A549 (cell line): Measurements from ENCODE around the gene KIRREL1. TPM values are rescaled to one million over a fixed set of nuclear protein-coding genes. Genes with fewer than 3 reads are reported as not detected.

ENCODE experiments used
- ATAC-seq, 2 experiments: fragments of 200-7000 bp in 1 of 2; fragments of >200 bp in 1 of 2; cut with Nextera tagmentation in 1 of 2; cut with Tn5 transposase in 1 of 2; 3 replicates each; pipeline versions ENCODE4 v1.8.0 to v1.9.1; 2018 to 2020; ENCODE audit warnings: mild to moderate bottlenecking in 1 of 2, moderate library complexity in 1 of 2
- CTCF ChIA-PET: fragments of 300-600 bp; sonication (Branson Sonifier 250); formaldehyde crosslinking; extraction: SDS; loops from one replicate; lab custom pipeline; 2021; ENCODE audit warnings: antibody characterized with exemption, inconsistent platforms; lab: Yijun Ruan, JAX
- POLR2A ChIA-PET: fragments of 350-600 bp; formaldehyde crosslinking; extraction: SDS; loops from one replicate; lab custom pipeline; 2021; ENCODE audit warnings: antibody characterized with exemption, inconsistent platforms; lab: Yijun Ruan, JAX
- DNase-seq, 2 experiments: peaks; one replicate each; pipeline versions ENCODE4 v3.0.0 to v3.0.0-alpha.2; 2011 to 2016; ENCODE audit warnings: low read depth in 1 of 2, low spot score in 1 of 2
- FAIRE-seq: peaks from 2 replicates; lab custom pipeline; 2011; peaks lifted over from hg19 to GRCh38; lab: Jason Lieb, UNC
- H3K27ac ChIP-seq, 2 experiments: fragments of >200 bp; sonication (Bioruptor Twin); formaldehyde crosslinking; 3 replicates each; pipeline ENCODE4 v1.5.1; 2016 to 2017
- H3K4me1 ChIP-seq: fragments of >200 bp; sonication (Bioruptor Twin); formaldehyde crosslinking; 3 replicates; pipeline ENCODE4 v1.6.1; 2016
- H3K4me2 ChIP-seq: fragments of >200 bp; sonication (Bioruptor Twin); formaldehyde crosslinking; 3 replicates; pipeline ENCODE4 v1.6.1; 2016
- H3K4me3 ChIP-seq: fragments of >200 bp; sonication (Bioruptor Twin); formaldehyde crosslinking; 3 replicates; pipeline ENCODE4 v1.5.1; 2016
- H3K9me3 ChIP-seq: fragments of >200 bp; sonication (Bioruptor Twin); formaldehyde crosslinking; 3 replicates; pipeline ENCODE4 v1.6.1; 2016
- CEBPB ChIP-seq, 2 experiments: fragments of >200 bp in 1 of 2; sonication (Bioruptor Twin) in 1 of 2; formaldehyde crosslinking in 1 of 2; IDR thresholded peaks; 2 replicates each; pipeline ENCODE4 v1.6.1; 2012 to 2016
- EHF ChIP-seq: fragments of 250-450 bp; sonication (Bioruptor Pico); IDR thresholded peaks from 2 replicates; pipeline ENCODE4 v1.5.0; 2020; ENCODE audit warnings: mild to moderate bottlenecking
- EHMT2 ChIP-seq: fragments of 200-600 bp; sonication (generic); IDR thresholded peaks from 2 replicates; pipeline ENCODE4 v1.6.1; 2016; ENCODE audit warnings: antibody characterized with exemption, low read depth, mild to moderate bottlenecking, moderate library complexity
- FOSL2 ChIP-seq, 2 experiments: fragments of 450-650 bp in 1 of 2; fragments of >200 bp in 1 of 2; sonication (Bioruptor Twin) in 1 of 2; formaldehyde crosslinking; IDR thresholded peaks; 2 replicates each; pipeline versions ENCODE4 v1.5.0 to v1.6.1; 2016 to 2020; ENCODE audit warnings: mild to moderate bottlenecking in 1 of 2, moderate library complexity in 1 of 2
- FOXS1 ChIP-seq: fragments of 250-450 bp; sonication (Bioruptor Pico); IDR thresholded peaks from 2 replicates; pipeline ENCODE4 v1.5.0; 2020; ENCODE audit warnings: mild to moderate bottlenecking, moderate library complexity
- GATA3 ChIP-seq: IDR thresholded peaks from 2 replicates; pipeline ENCODE4 v1.6.1; 2012; ENCODE audit warnings: borderline replicate concordance
- HEYL ChIP-seq: fragments of 250-450 bp; sonication (Bioruptor Pico); IDR thresholded peaks from 2 replicates; pipeline ENCODE4 v1.8.0; 2021; ENCODE audit warnings: mild to moderate bottlenecking, moderate library complexity
- HOXB13 ChIP-seq: fragments of 250-450 bp; sonication (Bioruptor Pico); IDR thresholded peaks from 2 replicates; pipeline ENCODE4 v1.5.0; 2020; ENCODE audit warnings: low read depth, mild to moderate bottlenecking, moderate library complexity
- JUNB ChIP-seq: fragments of >200 bp; sonication (Bioruptor Twin); formaldehyde crosslinking; IDR thresholded peaks from 2 replicates; pipeline ENCODE4 v1.6.1; 2016
- KDM1A ChIP-seq: fragments of 200-600 bp; sonication (generic); IDR thresholded peaks from 2 replicates; pipeline ENCODE4 v1.6.1; 2016; ENCODE audit warnings: low read depth, mild to moderate bottlenecking
- NR3C1 ChIP-seq: fragments of >200 bp; sonication (Bioruptor Twin); formaldehyde crosslinking; IDR thresholded peaks from 3 replicates; pipeline ENCODE4 v1.6.1; 2017
- POLR2AphosphoS2 ChIP-seq: conservative IDR thresholded peaks from 2 replicates; pipeline ENCODE4 v1.6.1; 2012; ENCODE audit warnings: low read length, improper control_type of control experiment, inconsistent platforms
- RARB ChIP-seq: fragments of 250-450 bp; sonication (Bioruptor Pico); IDR thresholded peaks from 2 replicates; pipeline ENCODE4 v1.8.0; 2021; ENCODE audit warnings: mild to moderate bottlenecking, moderate library complexity
- RCOR1 ChIP-seq: fragments of 150-350 bp; IDR thresholded peaks from 2 replicates; pipeline ENCODE4 v1.6.1; 2014; ENCODE audit warnings: antibody characterized with exemption, low read length, low read depth
- RNF2 ChIP-seq: fragments of 200-600 bp; sonication (generic); IDR thresholded peaks from 2 replicates; pipeline ENCODE4 v1.6.1; 2016; ENCODE audit warnings: low read depth, mild to moderate bottlenecking, antibody characterized with exemption, moderate library complexity, borderline replicate concordance
- SMC3 ChIP-seq: fragments of >200 bp; sonication (Bioruptor Twin); formaldehyde crosslinking; IDR thresholded peaks from 3 replicates; pipeline ENCODE4 v1.6.1; 2018; ENCODE audit warnings: inconsistent platforms
- TP53 ChIP-seq: fragments of 250-450 bp; sonication (Bioruptor Pico); IDR thresholded peaks from 2 replicates; pipeline ENCODE4 v1.5.0; 2021; ENCODE audit warnings: mild to moderate bottlenecking, moderate library complexity
- ZC3H11A ChIP-seq: fragments of 450-650 bp; IDR thresholded peaks from 2 replicates; pipeline ENCODE4 v1.6.1; 2014; ENCODE audit warnings: antibody characterized with exemption, mild to moderate bottlenecking
- ZNF302 ChIP-seq: fragments of 250-450 bp; sonication (Bioruptor Pico); IDR thresholded peaks from 2 replicates; pipeline ENCODE4 v1.9.0; 2021; ENCODE audit warnings: inconsistent platforms, mild to moderate bottlenecking, moderate library complexity
- WGBS: methylation state at CpG from one replicate; pipeline ENCODE4 v1.1.6; 2017; ENCODE audit errors: missing lambda C conversion rate; 5-methylcytosine and 5-hydroxymethylcytosine counted together
- polyA plus RNA-seq, 4 experiments: library from polyadenylated mRNA; depleted of rRNA in 3 of 4; stranded (reverse); fragments of >200 nt; fragmentation: RNase III in 1 of 4; extraction: RNeasy Plus Mini Kit Qiagen cat#74134 plus additional on column Dnase treatment in 1 of 4; gene quantifications; 2 replicates in 3 of 4; 3 replicates in 1 of 4; pipeline ENCODE4 v1.2.3, GENCODE V29; 2011 to 2017
- TF ChIP-seq, protein P1 (sequence below): fragments of >200 bp; sonication (Bioruptor Twin); formaldehyde crosslinking; IDR thresholded peaks from 3 replicates; pipeline ENCODE4 v1.5.1; 2016
- TF ChIP-seq, protein P2 (sequence below): fragments of >200 bp; sonication (Bioruptor Twin); formaldehyde crosslinking; IDR thresholded peaks from 3 replicates; pipeline ENCODE4 v1.6.1; 2016
- TF ChIP-seq, protein P3 (sequence below): fragments of 150-350 bp; IDR thresholded peaks from 2 replicates; pipeline ENCODE4 v1.6.1; 2014; ENCODE audit warnings: low read depth, mild to moderate bottlenecking, low read length
- TF ChIP-seq, protein P4 (sequence below): fragments of >200 bp; sonication (Bioruptor Twin); formaldehyde crosslinking; IDR thresholded peaks from 2 replicates; pipeline ENCODE4 v1.6.1; 2016
- TF ChIP-seq, protein P5 (sequence below): fragments of 450-650 bp; IDR thresholded peaks from 2 replicates; pipeline ENCODE4 v1.6.1; 2014; ENCODE audit warnings: antibody characterized with exemption
- TF ChIP-seq, protein P6 (sequence below): fragments of 250-450 bp; sonication (Bioruptor Pico); IDR thresholded peaks from 2 replicates; pipeline ENCODE4 v1.5.0; 2020; ENCODE audit warnings: low read depth, mild to moderate bottlenecking, moderate library complexity
- TF ChIP-seq, protein P7 (sequence below): fragments of 250-450 bp; sonication (Bioruptor Pico); IDR thresholded peaks from 2 replicates; pipeline ENCODE4 v1.5.0; 2021; ENCODE audit warnings: mild to moderate bottlenecking, moderate library complexity, borderline replicate concordance

KIRREL1 gene
- polyA plus RNA-seq, 2 of the 4 experiments (the other 2 are of a cell fraction), result 18.7 to 41.3 TPM

DNA sequence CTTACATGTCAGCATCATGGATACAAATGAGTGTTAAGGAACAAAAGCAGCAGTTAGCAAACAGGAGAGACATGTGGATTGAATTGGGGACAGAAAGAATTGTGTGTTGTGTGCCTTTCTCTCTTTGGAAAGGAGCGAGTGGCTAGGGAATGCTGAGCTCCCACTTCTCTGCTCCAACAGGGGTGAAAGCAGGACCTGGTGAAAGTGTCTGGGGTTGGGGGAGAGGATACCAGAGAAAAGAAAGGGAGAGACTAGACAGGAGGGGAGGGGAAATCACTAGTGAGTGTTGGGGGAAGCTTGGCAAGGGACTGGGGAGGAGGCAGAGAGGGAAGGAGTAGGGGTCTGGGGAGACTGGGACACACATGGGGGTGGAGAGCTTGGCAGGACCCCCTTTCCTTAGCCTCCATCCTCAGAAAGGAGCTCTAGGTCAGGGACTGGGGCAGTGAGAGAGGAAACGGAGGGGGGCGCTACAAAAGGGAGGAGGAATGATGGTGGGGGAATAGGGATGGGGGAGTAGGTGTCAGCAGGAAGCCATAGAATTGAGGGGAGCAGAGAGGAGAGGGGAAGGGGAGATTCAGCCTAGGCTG lies 2.2 kb downstream of the KIRREL1 start:
- ATAC-seq (no peak), DNase-seq (no peak), FAIRE-seq (no peak)
- 83% methylated on average over 3 of the region's 3 CpGs for WGBS
- H3K4me2 ChIP-seq, result peak overlapping the region; percentile 96
- peaks cover 55% of the 10 kb centered on the region for H3K4me1 ChIP-seq
- POLR2A ChIA-PET, result no interaction called here
- no peaks in the 10 kb centered on the region for H3K9me3 ChIP-seq
- peak overlapping the region; percentile 98; the same call in 2 of the 3 replicates for H3K4me3 ChIP-seq
- TF ChIP-seq ZC3H11A (no peak), SMC3 (no peak), ZNF302 (CRISPR knock-in tag) (no peak), RCOR1 (no peak), JUNB (no peak)
- TF ChIP-seq, protein P1, sequence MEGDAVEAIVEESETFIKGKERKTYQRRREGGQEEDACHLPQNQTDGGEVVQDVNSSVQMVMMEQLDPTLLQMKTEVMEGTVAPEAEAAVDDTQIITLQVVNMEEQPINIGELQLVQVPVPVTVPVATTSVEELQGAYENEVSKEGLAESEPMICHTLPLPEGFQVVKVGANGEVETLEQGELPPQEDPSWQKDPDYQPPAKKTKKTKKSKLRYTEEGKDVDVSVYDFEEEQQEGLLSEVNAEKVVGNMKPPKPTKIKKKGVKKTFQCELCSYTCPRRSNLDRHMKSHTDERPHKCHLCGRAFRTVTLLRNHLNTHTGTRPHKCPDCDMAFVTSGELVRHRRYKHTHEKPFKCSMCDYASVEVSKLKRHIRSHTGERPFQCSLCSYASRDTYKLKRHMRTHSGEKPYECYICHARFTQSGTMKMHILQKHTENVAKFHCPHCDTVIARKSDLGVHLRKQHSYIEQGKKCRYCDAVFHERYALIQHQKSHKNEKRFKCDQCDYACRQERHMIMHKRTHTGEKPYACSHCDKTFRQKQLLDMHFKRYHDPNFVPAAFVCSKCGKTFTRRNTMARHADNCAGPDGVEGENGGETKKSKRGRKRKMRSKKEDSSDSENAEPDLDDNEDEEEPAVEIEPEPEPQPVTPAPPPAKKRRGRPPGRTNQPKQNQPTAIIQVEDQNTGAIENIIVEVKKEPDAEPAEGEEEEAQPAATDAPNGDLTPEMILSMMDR, result no peak
- TF ChIP-seq, protein P2, sequence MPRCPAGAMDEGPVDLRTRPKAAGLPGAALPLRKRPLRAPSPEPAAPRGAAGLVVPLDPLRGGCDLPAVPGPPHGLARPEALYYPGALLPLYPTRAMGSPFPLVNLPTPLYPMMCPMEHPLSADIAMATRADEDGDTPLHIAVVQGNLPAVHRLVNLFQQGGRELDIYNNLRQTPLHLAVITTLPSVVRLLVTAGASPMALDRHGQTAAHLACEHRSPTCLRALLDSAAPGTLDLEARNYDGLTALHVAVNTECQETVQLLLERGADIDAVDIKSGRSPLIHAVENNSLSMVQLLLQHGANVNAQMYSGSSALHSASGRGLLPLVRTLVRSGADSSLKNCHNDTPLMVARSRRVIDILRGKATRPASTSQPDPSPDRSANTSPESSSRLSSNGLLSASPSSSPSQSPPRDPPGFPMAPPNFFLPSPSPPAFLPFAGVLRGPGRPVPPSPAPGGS, result no peak
- TF ChIP-seq, protein P3, sequence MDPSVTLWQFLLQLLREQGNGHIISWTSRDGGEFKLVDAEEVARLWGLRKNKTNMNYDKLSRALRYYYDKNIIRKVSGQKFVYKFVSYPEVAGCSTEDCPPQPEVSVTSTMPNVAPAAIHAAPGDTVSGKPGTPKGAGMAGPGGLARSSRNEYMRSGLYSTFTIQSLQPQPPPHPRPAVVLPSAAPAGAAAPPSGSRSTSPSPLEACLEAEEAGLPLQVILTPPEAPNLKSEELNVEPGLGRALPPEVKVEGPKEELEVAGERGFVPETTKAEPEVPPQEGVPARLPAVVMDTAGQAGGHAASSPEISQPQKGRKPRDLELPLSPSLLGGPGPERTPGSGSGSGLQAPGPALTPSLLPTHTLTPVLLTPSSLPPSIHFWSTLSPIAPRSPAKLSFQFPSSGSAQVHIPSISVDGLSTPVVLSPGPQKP, result no peak
- H3K27ac ChIP-seq, result peak overlapping the region; percentile 97 to 98; a peak in 5 of 6 replicates
- CTCF ChIA-PET, result interaction anchor here (1.3 to 42.7 kb wide), 5 partner anchors 26 to 117 kb away, joined by 3 to 2212 read pairs (median 139); a partner anchor contains a TSS

DNA sequence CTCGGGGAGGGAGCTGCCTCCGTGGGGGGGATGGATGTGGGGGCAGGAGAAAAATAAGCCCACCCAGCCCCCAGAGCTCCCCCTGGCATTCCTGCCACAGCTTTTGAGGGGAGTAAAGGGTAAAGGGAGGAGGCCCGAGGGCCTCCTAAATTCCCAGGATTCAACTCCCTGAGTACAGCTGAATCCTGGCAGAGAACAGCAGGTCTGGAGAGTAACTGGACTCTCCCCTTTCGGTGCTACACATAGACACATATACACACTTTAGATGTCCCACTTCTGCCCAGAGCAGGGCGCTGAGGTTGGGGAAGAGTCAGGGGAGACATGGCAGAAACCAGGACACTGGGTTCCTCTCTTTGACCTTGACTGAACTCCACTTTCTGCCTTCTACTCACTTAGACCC lies 3.0 kb downstream of the KIRREL1 start:
- 89% methylated on average over 5 of the region's 5 CpGs for WGBS
- H3K4me3 ChIP-seq, result no peak overlapping the region
- ChIA-PET CTCF (interaction anchor here (1.3 to 42.7 kb wide), 4 partner anchors 30 to 117 kb away, joined by 3 to 2212 read pairs (median 649); a partner anchor contains a TSS), POLR2A (interaction anchor here (1.7 kb wide), 1 partner anchor 14 kb away, joined by 5 read pairs; no protein-coding TSS in a partner anchor)
- ATAC-seq (no peak), FAIRE-seq (no peak), DNase-seq (no peak)
- peaks cover 63% of the 10 kb centered on the region for H3K4me1 ChIP-seq
- no peak for TF ChIP-seq KDM1A
- no peak for TF ChIP-seq RARB (CRISPR knock-in tag)
- TF ChIP-seq TP53 (CRISPR knock-in tag), result no peak
- TF ChIP-seq POLR2AphosphoS2, result no peak
- TF ChIP-seq, protein P4, sequence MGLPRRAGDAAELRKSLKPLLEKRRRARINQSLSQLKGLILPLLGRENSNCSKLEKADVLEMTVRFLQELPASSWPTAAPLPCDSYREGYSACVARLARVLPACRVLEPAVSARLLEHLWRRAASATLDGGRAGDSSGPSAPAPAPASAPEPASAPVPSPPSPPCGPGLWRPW, result no peak
- TF ChIP-seq EHF (CRISPR knock-in tag), result no peak
- no peak for TF ChIP-seq NR3C1
- TF ChIP-seq EHMT2, result no peak
- TF ChIP-seq, protein P5, sequence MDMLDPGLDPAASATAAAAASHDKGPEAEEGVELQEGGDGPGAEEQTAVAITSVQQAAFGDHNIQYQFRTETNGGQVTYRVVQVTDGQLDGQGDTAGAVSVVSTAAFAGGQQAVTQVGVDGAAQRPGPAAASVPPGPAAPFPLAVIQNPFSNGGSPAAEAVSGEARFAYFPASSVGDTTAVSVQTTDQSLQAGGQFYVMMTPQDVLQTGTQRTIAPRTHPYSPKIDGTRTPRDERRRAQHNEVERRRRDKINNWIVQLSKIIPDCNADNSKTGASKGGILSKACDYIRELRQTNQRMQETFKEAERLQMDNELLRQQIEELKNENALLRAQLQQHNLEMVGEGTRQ, result no peak
- no peak for TF ChIP-seq RNF2
- TF ChIP-seq HOXB13 (CRISPR knock-in tag), result no peak
- TF ChIP-seq FOXS1 (CRISPR knock-in tag), result no peak
- TF ChIP-seq SMC3, result no peak
- TF ChIP-seq, protein P6, sequence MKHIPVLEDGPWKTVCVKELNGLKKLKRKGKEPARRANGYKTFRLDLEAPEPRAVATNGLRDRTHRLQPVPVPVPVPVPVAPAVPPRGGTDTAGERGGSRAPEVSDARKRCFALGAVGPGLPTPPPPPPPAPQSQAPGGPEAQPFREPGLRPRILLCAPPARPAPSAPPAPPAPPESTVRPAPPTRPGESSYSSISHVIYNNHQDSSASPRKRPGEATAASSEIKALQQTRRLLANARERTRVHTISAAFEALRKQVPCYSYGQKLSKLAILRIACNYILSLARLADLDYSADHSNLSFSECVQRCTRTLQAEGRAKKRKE, result no peak
- no peak for TF ChIP-seq HEYL (CRISPR knock-in tag)
- TF ChIP-seq, protein P7, sequence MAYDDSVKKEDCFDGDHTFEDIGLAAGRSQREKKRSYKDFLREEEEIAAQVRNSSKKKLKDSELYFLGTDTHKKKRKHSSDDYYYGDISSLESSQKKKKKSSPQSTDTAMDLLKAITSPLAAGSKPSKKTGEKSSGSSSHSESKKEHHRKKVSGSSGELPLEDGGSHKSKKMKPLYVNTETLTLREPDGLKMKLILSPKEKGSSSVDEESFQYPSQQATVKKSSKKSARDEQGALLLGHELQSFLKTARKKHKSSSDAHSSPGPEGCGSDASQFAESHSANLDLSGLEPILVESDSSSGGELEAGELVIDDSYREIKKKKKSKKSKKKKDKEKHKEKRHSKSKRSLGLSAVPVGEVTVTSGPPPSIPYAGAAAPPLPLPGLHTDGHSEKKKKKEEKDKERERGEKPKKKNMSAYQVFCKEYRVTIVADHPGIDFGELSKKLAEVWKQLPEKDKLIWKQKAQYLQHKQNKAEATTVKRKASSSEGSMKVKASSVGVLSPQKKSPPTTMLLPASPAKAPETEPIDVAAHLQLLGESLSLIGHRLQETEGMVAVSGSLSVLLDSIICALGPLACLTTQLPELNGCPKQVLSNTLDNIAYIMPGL, result no peak
- no peak for TF ChIP-seq GATA3
- TF ChIP-seq FOSL2 (IDR thresholded peaks at IDR 0.05), result no peak
- no peak for TF ChIP-seq FOSL2 (CRISPR knock-in tag; IDR thresholded peaks at IDR 0.05)
- no peak for TF ChIP-seq CEBPB (IDR thresholded peaks at IDR 0.05)
- H3K27ac ChIP-seq, result peak overlapping the region in 1 of 2 experiments; percentile 98; a peak in 3 of 6 replicates
- H3K4me2 ChIP-seq, result peak overlapping the region; percentile 96; the same call in 2 of the 3 replicates
- no peaks in the 10 kb centered on the region for H3K9me3 ChIP-seq
